MM.1S (cell line): ENCODE measurements around the gene SMAD7.

Experiments
- DNase-seq: peaks from one replicate; pipeline ENCODE4 v3.0.0-alpha.2; 2015
- H2AFZ ChIP-seq: fragments of 300-600 bp; sonication (generic); 2 replicates; pipeline ENCODE4 v1.6.0; 2016; ENCODE audit warnings: antibody characterized with exemption, low read length
- H3F3A ChIP-seq: fragments of 300-600 bp; sonication (generic); 2 replicates; pipeline ENCODE4 v1.6.1; 2016; ENCODE audit warnings: mild to moderate bottlenecking, antibody characterized with exemption, low read length, moderate library complexity, mixed read lengths; ENCODE audit not compliant: insufficient read depth
- H3K27ac ChIP-seq: fragments of 300-600 bp; sonication (generic); 2 replicates; pipeline ENCODE4 v1.5.1; 2016; ENCODE audit warnings: mild to moderate bottlenecking, low read length
- H3K27me3 ChIP-seq: fragments of 300-600 bp; sonication (generic); replicated peaks from 2 replicates; pipeline ENCODE4 v1.6.0; 2016; ENCODE audit warnings: low read length; ENCODE audit not compliant: insufficient read depth
- H3K36me3 ChIP-seq: fragments of 300-600 bp; sonication (generic); replicated peaks from 2 replicates; pipeline ENCODE4 v1.6.1; 2016; ENCODE audit warnings: mild to moderate bottlenecking, low read length, mixed read lengths; ENCODE audit not compliant: insufficient read depth
- H3K4me1 ChIP-seq: fragments of 300-600 bp; sonication (generic); 2 replicates; pipeline ENCODE4 v1.6.1; 2016; ENCODE audit warnings: low read length, mixed read lengths
- H3K4me2 ChIP-seq: fragments of 300-600 bp; sonication (generic); 2 replicates; pipeline ENCODE4 v1.6.0; 2016; ENCODE audit warnings: low read depth, low read length
- H3K4me3 ChIP-seq: fragments of 300-600 bp; sonication (generic); 2 replicates; pipeline ENCODE4 v1.5.1; 2016; ENCODE audit warnings: low read length, mixed read lengths
- H3K79me2 ChIP-seq: fragments of 300-600 bp; sonication (generic); 2 replicates; pipeline ENCODE4 v1.6.1; 2016; ENCODE audit warnings: mixed run types, low read length, mixed read lengths
- H3K9ac ChIP-seq: fragments of 300-600 bp; sonication (generic); 2 replicates; pipeline ENCODE4 v1.6.1; 2016; ENCODE audit warnings: low read length, mixed read lengths
- H3K9me2 ChIP-seq: fragments of 300-600 bp; sonication (generic); replicated peaks from 2 replicates; pipeline ENCODE4 v1.6.1; 2016; ENCODE audit warnings: mild to moderate bottlenecking, low read length, mixed read lengths; ENCODE audit not compliant: insufficient read depth
- H3K9me3 ChIP-seq: fragments of 300-600 bp; sonication (generic); replicated peaks from 2 replicates; pipeline ENCODE4 v1.6.1; 2016; ENCODE audit warnings: mild to moderate bottlenecking, low read length, mixed read lengths; ENCODE audit not compliant: insufficient read depth
- H4K20me1 ChIP-seq: fragments of 300-600 bp; sonication (generic); 2 replicates; pipeline ENCODE4 v1.6.1; 2016; ENCODE audit warnings: mild to moderate bottlenecking, low read length, moderate library complexity, mixed read lengths; ENCODE audit not compliant: insufficient read depth
- CTCF ChIP-seq: fragments of 300-600 bp; sonication (generic); IDR thresholded peaks from 2 replicates; pipeline ENCODE4 v1.5.1; 2016; ENCODE audit warnings: antibody characterized with exemption, low read length, mixed read lengths
- EZH2 ChIP-seq: fragments of 300-600 bp; sonication (generic); optimal IDR thresholded peaks from 2 replicates; pipeline ENCODE3; 2017; ENCODE audit warnings: low read depth, mild to moderate bottlenecking, antibody characterized with exemption, low read length, mixed read lengths
- EZH2phosphoT487 ChIP-seq: fragments of 300-600 bp; sonication (generic); IDR thresholded peaks from 2 replicates; pipeline ENCODE4 v1.6.1; 2018; ENCODE audit warnings: antibody characterized with exemption, low read length

The SMAD7 gene

GRCh38 chr18:48882379-48882778, 68.4 kb downstream of the SMAD7 start:
- Histone ChIP-seq H3K4me2 (no peak overlapping the region), H3K9me3 (no peaks in the 10 kb centered on the region), H3K27ac (no peak overlapping the region), H3K4me3 (no peak overlapping the region), H3F3A (no peaks in the 10 kb centered on the region), H3K36me3 (no peaks in the 10 kb centered on the region), H3K9me2 (no peaks in the 10 kb centered on the region), H4K20me1 (no peaks in the 10 kb centered on the region), H3K9ac (no peak overlapping the region), H3K4me1 (no peaks in the 10 kb centered on the region), H3K27me3 (no peaks in the 10 kb centered on the region), H3K79me2 (no peaks in the 10 kb centered on the region), H2AFZ (no peak overlapping the region)
- no peak for DNase-seq
- no peak for TF ChIP-seq CTCF
- TF ChIP-seq EZH2: no peak
- TF ChIP-seq EZH2phosphoT487: no peak

- Histone ChIP-seq H3K27me3 (no peaks in the 10 kb centered on the region), H3K9me2 (no peaks in the 10 kb centered on the region), H3K4me3 (no peak overlapping the region), H3K79me2 (no peaks in the 10 kb centered on the region), H3K27ac (no peak overlapping the region), H3K36me3 (no peaks in the 10 kb centered on the region), H2AFZ (no peak overlapping the region), H3K9me3 (no peaks in the 10 kb centered on the region), H3K4me1 (no peaks in the 10 kb centered on the region), H3K9ac (no peak overlapping the region), H4K20me1 (no peaks in the 10 kb centered on the region), H3K4me2 (no peak overlapping the region), H3F3A (no peaks in the 10 kb centered on the region)
- no peak for TF ChIP-seq CTCF
- TF ChIP-seq EZH2: no peak
- no peak for TF ChIP-seq EZH2phosphoT487
- no peak for DNase-seq
These were observed 69.8 kb downstream of the SMAD7 start for GRCh38 chr18:48880931-48881330.

GRCh38 chr18:48879008-48879431, 71.7 kb downstream of the SMAD7 start:
- H3K4me3 ChIP-seq: no peak overlapping the region
- no peak for DNase-seq
- no peak overlapping the region for H3K27ac ChIP-seq
- H3K4me1 ChIP-seq: no peaks in the 10 kb centered on the region
- no peaks in the 10 kb centered on the region for H3K27me3 ChIP-seq
- peak overlapping the region; percentile 9; the same call in 1 of the 2 replicates for H3K4me2 ChIP-seq
- TF ChIP-seq EZH2: no peak
- no peak for TF ChIP-seq EZH2phosphoT487
- no peak for TF ChIP-seq CTCF
- no peaks in the 10 kb centered on the region for H3K79me2 ChIP-seq
- no peak overlapping the region for H2AFZ ChIP-seq
- no peaks in the 10 kb centered on the region for H3K9me3 ChIP-seq
- H3K9me2 ChIP-seq: no peaks in the 10 kb centered on the region
- no peak overlapping the region for H3K9ac ChIP-seq
- no peaks in the 10 kb centered on the region for H4K20me1 ChIP-seq
- H3K36me3 ChIP-seq: no peaks in the 10 kb centered on the region
- H3F3A ChIP-seq: no peaks in the 10 kb centered on the region
